ENCODE results near the gene PRDM5. TPM values are rescaled to one million over a fixed set of nuclear protein-coding genes. Genes with fewer than 3 reads are reported as not detected.

Gene PRDM5
- total and polyA plus RNA-seq, 2 donors (not counting 3 experiments of a cell fraction or from before 2014, with no cell fraction given): 2.2 to 8.1 TPM

GRCh38 chr4:120728892-120729675 is 193.4 kb downstream of the PRDM5 start:
- Histone ChIP-seq H3K4me1 (ENCODE audit: control insufficient read depth, extremely low read depth, insufficient read depth, low read length) (no peaks in the 10 kb centered on the region), H3K79me2 (ENCODE audit: control insufficient read depth, insufficient read depth, low read length) (no peaks in the 10 kb centered on the region), H3K9ac (replicated peaks; ENCODE audit: extremely low read depth, insufficient read depth, low read length) (no peak overlapping the region), H3K36me3 (ENCODE audit: control insufficient read depth in 2 of 2, extremely low read depth in 1 of 2, insufficient read depth in 2 of 2, low read length in 2 of 2) (no peaks in the 10 kb centered on the region), H3K9me3 (replicated peaks; ENCODE audit: control insufficient read depth, insufficient read depth, low read length) (no peaks in the 10 kb centered on the region), H3K27me3 (ENCODE audit: control insufficient read depth in 2 of 2, insufficient read depth in 2 of 2, low read length in 2 of 2) (no peaks in the 10 kb centered on the region), H3K4me2 (ENCODE audit: insufficient read depth, low read length) (no peak overlapping the region), H3K4me3 (replicated peaks in 1 of 3; ENCODE audit: insufficient read depth in 1 of 3, low read depth in 1 of 3, low read length in 3 of 3) (no peak overlapping the region), H3K27ac (ENCODE audit: insufficient read depth, low read depth, low read length) (no peak overlapping the region), H3K9me1 (replicated peaks; ENCODE audit: control insufficient read depth, extremely low read depth, insufficient read depth, low read length) (no peaks in the 10 kb centered on the region), H4K20me1 (replicated peaks; ENCODE audit: control insufficient read depth, extremely low read depth, insufficient read depth, low read length) (no peaks in the 10 kb centered on the region), H2AFZ (ENCODE audit: low read depth, low read length) (no peak overlapping the region)
- BruUV-seq (replicated peaks): no TSS peak
- POLR2A ChIA-PET: no interaction called here
- dilution Hi-C loops (cut with MboI; ENCODE audit: extremely low pct_ligation_motif_present, low sequenced_read_pairs): no loop called here
- intact Hi-C loops (cut with micrococcal nuclease): no loop called here
- no peak for TF ChIP-seq JUN (IDR thresholded peaks at IDR 0.05; ENCODE audit: borderline replicate concordance, insufficient read depth, insufficient read length, low read depth)
- TF ChIP-seq MAX (IDR thresholded peaks at IDR 0.05; ENCODE audit: insufficient read depth, insufficient read length): no peak
- no peak for TF ChIP-seq FOS (IDR thresholded peaks at IDR 0.05; ENCODE audit: borderline replicate concordance, insufficient read depth, low read length)
- TF ChIP-seq POLR2A (IDR thresholded peaks at IDR 0.05; ENCODE audit: low read depth, low read length): no peak
- TF ChIP-seq CTCF (IDR thresholded peaks at IDR 0.05; ENCODE audit: extremely low read depth in 1 of 2, insufficient read depth in 1 of 2, low read depth in 1 of 2, low read length in 2 of 2): no peak
- no peak for TF ChIP-seq MYC (IDR thresholded peaks at IDR 0.05; ENCODE audit: low read depth, low read length)
- no peak for TF ChIP-seq GATA2 (IDR thresholded peaks at IDR 0.05; ENCODE audit: insufficient read depth, insufficient read length, low read depth, low read length)
- no peak for TF ChIP-seq EZH2 (IDR thresholded peaks at IDR 0.05; ENCODE audit: borderline replicate concordance, low read depth, low read length, severe bottlenecking)
- TF ChIP-seq POLR2AphosphoS5 (IDR thresholded peaks at IDR 0.05; ENCODE audit: insufficient read depth, low read depth, low read length): no peak
- no peak for FAIRE-seq
- CTCF ChIA-PET: interaction anchor here (1.0 kb wide), 1 partner anchor 248 kb away, joined by 3 read pairs; no protein-coding TSS in a partner anchor
- DNase-seq (ENCODE audit: low read depth, low spot score): no peak

All from endothelial cell of umbilical vein (primary cell).